ENCODE measurements around the gene MAP4K1.
"Not testable (repeated sequence)": the region's sequence is repeated elsewhere in the genome, so short reads cannot be mapped to it uniquely, and the experiment has no call there.

Gene MAP4K1

GRCh38 chr19:38579304-38579703 is 38.4 kb downstream of the MAP4K1 start:
- DNase-seq (ENCODE audit: low read depth in 2 of 3, low spot score in 1 of 3), result not testable (repeated sequence)

GRCh38 chr19:38577826-38578225 is 39.9 kb downstream of the MAP4K1 start:
- no peak for DNase-seq (ENCODE audit: low read depth in 2 of 3, low spot score in 1 of 3)

- no peak for DNase-seq (ENCODE audit: low read depth in 2 of 3, low spot score in 1 of 3)
These were observed 46.1 kb downstream of the MAP4K1 start for GRCh38 chr19:38571682-38572081.

GRCh38 chr19:38569368-38569983 is 48.3 kb downstream of the MAP4K1 start:
- DNase-seq (ENCODE audit: low read depth in 2 of 3, low spot score in 1 of 3), result no peak

- DNase-seq (ENCODE audit: low read depth in 2 of 3, low spot score in 1 of 3), result no peak
These were observed 52.1 kb downstream of the MAP4K1 start for GRCh38 chr19:38565691-38566105.

GRCh38 chr19:38564981-38565690 is 52.6 kb downstream of the MAP4K1 start:
- DNase-seq (ENCODE audit: low read depth in 2 of 3, low spot score in 1 of 3), result no peak

GRCh38 chr19:38563475-38563874 is 54.3 kb downstream of the MAP4K1 start:
- no peak for DNase-seq (ENCODE audit: low read depth in 2 of 3, low spot score in 1 of 3)

- no peak for DNase-seq (ENCODE audit: low read depth in 2 of 3, low spot score in 1 of 3)
These were observed 55.7 kb downstream of the MAP4K1 start for GRCh38 chr19:38562096-38562495.

GRCh38 chr19:38561658-38562057 is 56.1 kb downstream of the MAP4K1 start:
- DNase-seq (ENCODE audit: low read depth in 2 of 3, low spot score in 1 of 3), result no peak

- DNase-seq (ENCODE audit: low read depth in 2 of 3, low spot score in 1 of 3), result no peak
These were observed 56.6 kb downstream of the MAP4K1 start for GRCh38 chr19:38561053-38561606.

- no peak for DNase-seq (ENCODE audit: low read depth in 2 of 3, low spot score in 1 of 3)
These were observed 58.0 kb downstream of the MAP4K1 start for GRCh38 chr19:38559428-38560401.

GRCh38 chr19:38558933-38559332 is 58.8 kb downstream of the MAP4K1 start:
- DNase-seq (ENCODE audit: low read depth in 2 of 3, low spot score in 1 of 3), result not testable (repeated sequence)

- DNase-seq (ENCODE audit: low read depth in 2 of 3, low spot score in 1 of 3), result no peak
These were observed 60.5 kb downstream of the MAP4K1 start for GRCh38 chr19:38557205-38557799.

GRCh38 chr19:38556521-38557174 is 61.1 kb downstream of the MAP4K1 start:
- DNase-seq (ENCODE audit: low read depth in 2 of 3, low spot score in 1 of 3), result no peak

GRCh38 chr19:38555200-38555599 is 62.6 kb downstream of the MAP4K1 start:
- no peak for DNase-seq (ENCODE audit: low read depth in 2 of 3, low spot score in 1 of 3)

- DNase-seq (ENCODE audit: low read depth in 2 of 3, low spot score in 1 of 3), result no peak
These were observed 63.0 kb downstream of the MAP4K1 start for GRCh38 chr19:38554676-38555141.

GRCh38 chr19:38553239-38553638 is 64.5 kb downstream of the MAP4K1 start:
- not testable (repeated sequence) for DNase-seq (ENCODE audit: low read depth in 2 of 3, low spot score in 1 of 3)

GRCh38 chr19:38551450-38551813 is 66.3 kb downstream of the MAP4K1 start:
- DNase-seq (ENCODE audit: low read depth in 2 of 3, low spot score in 1 of 3), result peak; percentile 54 to 61 (median 60)

GRCh38 chr19:38550376-38550775 is 67.4 kb downstream of the MAP4K1 start:
- DNase-seq (ENCODE audit: low read depth in 2 of 3, low spot score in 1 of 3), result no peak

- DNase-seq (ENCODE audit: low read depth in 2 of 3, low spot score in 1 of 3), result no peak
These were observed 67.8 kb downstream of the MAP4K1 start for GRCh38 chr19:38549942-38550341.
